Cardiac ventricle fibroblast (primary cell): Measurements from ENCODE around the gene FAM114A1. TPM values are rescaled to one million over a fixed set of nuclear protein-coding genes. Genes with fewer than 3 reads are reported as not detected.

ENCODE experiments used
- total RNA-seq: library from RNA; depleted of rRNA; stranded (reverse); fragments of >200 nt; gene quantifications from 2 replicates; pipeline ENCODE4 v1.2.3, GENCODE V29; 2015

FAM114A1 gene
- total RNA-seq, result 185 and 211 TPM in 2 replicates

GRCh38 chr4:38867478-38868058 lies at the start of gene FAM114A1:
FAM114A1 (plus strand) TSS chr4:38867806; CDS start chr4:38878079, 10,273 bp downstream.

GRCh38 chr4:38856524-38857337 lies 10.9 kb upstream of the FAM114A1 start, which contains the start of gene TLR6:
TLR6 (minus strand) TSS chr4:38856817; CDS start chr4:38829473, 27,344 bp downstream.

Other genes with a start within 250 kb of the FAM114A1 start
- 19.8 and 27.9 TPM in 2 replicates for gene KLF3, start 203.6 kb upstream of the FAM114A1 start, total RNA-seq
- not detected in 2 replicates for gene TLR10, start 84.8 kb upstream of the FAM114A1 start, total RNA-seq
- gene TLR1, start 63.0 kb upstream of the FAM114A1 start, total RNA-seq, result 3.6 and 3.9 TPM in 2 replicates
- 2.0 and 2.7 TPM in 2 replicates for gene TLR6, start 11.0 kb upstream of the FAM114A1 start, total RNA-seq
- gene TMEM156, start 164.6 kb downstream of the FAM114A1 start, total RNA-seq, result 0.49 TPM in 1 of 2 replicates, not detected in the other
- 26.8 and 31.6 TPM in 2 replicates for gene KLHL5, start 194.4 kb downstream of the FAM114A1 start, total RNA-seq